Measurements from ENCODE around the gene SUSD1.

DNA sequence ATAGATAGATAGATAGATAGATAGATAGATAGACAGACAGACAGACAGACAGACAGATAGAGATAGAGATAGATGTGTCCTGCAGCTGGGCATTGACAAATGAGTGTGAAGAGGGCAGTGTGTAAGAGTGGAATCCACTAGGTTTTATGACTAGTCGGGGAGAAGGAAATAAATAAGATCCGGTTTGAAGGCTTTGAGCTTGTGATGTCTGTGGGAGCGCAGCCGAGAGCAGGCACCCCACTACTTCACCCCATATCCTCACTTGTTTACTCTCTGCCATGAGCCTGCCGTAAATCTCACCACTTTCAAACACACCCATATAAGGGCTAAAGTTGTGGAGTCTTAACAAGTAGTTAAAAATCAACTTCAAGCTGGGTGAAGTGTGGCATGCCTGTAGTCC, 1.4 kb upstream of the SUSD1 start:
- TF ChIP-seq EZH2 (IDR thresholded peaks at IDR 0.05; ENCODE audit: insufficient read depth, poor library complexity, severe bottlenecking) (no peak), EZH2phosphoT487 (IDR thresholded peaks at IDR 0.05; ENCODE audit: insufficient read depth, low read depth) (no peak)
